Renal cortex interstitium (tissue), 15 donors: Measurements from ENCODE around the gene ABO. TPM values are rescaled to one million over a fixed set of nuclear protein-coding genes. Genes with fewer than 3 reads are reported as not detected.
"Not testable (repeated sequence)": the region's sequence is repeated elsewhere in the genome, so short reads cannot be mapped to it uniquely, and the experiment has no call there.

Experiments used
- DNase-seq, 11 donors: peaks; one replicate each; pipeline ENCODE4 v3.0.0-alpha.2; 2013; ENCODE audit warnings: low read depth in 9 of 11, low spot score in 4 of 11; ENCODE audit errors: extremely low read depth in 1 of 11
- long read RNA-seq, 16 experiments: transcript quantifications; one replicate each; lab custom pipeline, GENCODE V29; 2026
- polyA plus RNA-seq, 3 donors: library from polyadenylated mRNA; unstranded; fragments of 120-200 nt; gene quantifications; one replicate each; pipeline ENCODE4 v1.2.1, GENCODE V29; 2013; ENCODE audit not compliant: insufficient read length in 3 of 3

ABO gene
- 10 to 100 TPM; 10.3 to 27.8 (median 17.7) TPM for polyA plus RNA-seq
- long read RNA-seq, donor 1, full-length matches to known transcripts, result 1 of 1 reads
- long read RNA-seq, donor 1, partial matches to known transcripts, result 0 of 1 reads
- long read RNA-seq, donor 1, other reads (novel, unspliced or antisense), result 0 of 1 reads
- long read RNA-seq, donor 2, result 0 reads
- long read RNA-seq, donor 3, full-length matches to known transcripts, result 2 of 2 reads
- long read RNA-seq, donor 3, partial matches to known transcripts, result 0 of 2 reads
- long read RNA-seq, donor 3, other reads (novel, unspliced or antisense), result 0 of 2 reads
- long read RNA-seq, donor 4, full-length matches to known transcripts, result 3 of 3 reads
- long read RNA-seq, donor 4, partial matches to known transcripts, result 0 of 3 reads
- long read RNA-seq, donor 4, other reads (novel, unspliced or antisense), result 0 of 3 reads
- long read RNA-seq, donor 5, result 0 reads
- long read RNA-seq, donor 6, partial matches to known transcripts, result 0 of 1 reads
- long read RNA-seq, donor 6, other reads (novel, unspliced or antisense), result 0 of 1 reads
- long read RNA-seq, donor 7, partial matches to known transcripts, result 0 of 7 reads
- long read RNA-seq, donor 7, other reads (novel, unspliced or antisense), result 5 of 7 reads
- long read RNA-seq, donor 8, full-length matches to known transcripts, result 5 of 5 reads
- long read RNA-seq, donor 8, partial matches to known transcripts, result 0 of 5 reads
- long read RNA-seq, donor 8, other reads (novel, unspliced or antisense), result 0 of 5 reads
- long read RNA-seq, donor 9, full-length matches to known transcripts, result 3 of 3 reads
- long read RNA-seq, donor 9, partial matches to known transcripts, result 0 of 3 reads
- long read RNA-seq, donor 9, other reads (novel, unspliced or antisense), result 0 of 3 reads
- long read RNA-seq, donor 10, partial matches to known transcripts, result 0 of 1 reads
- long read RNA-seq, donor 10, other reads (novel, unspliced or antisense), result 0 of 1 reads
- long read RNA-seq, donor 11, result 0 reads
- long read RNA-seq, donor 12, result 0 reads
- long read RNA-seq, donor 13, result 0 reads
- long read RNA-seq, donor 14, full-length matches to known transcripts, result 2 of 2 reads
- long read RNA-seq, donor 14, partial matches to known transcripts, result 0 of 2 reads
- long read RNA-seq, donor 14, other reads (novel, unspliced or antisense), result 0 of 2 reads
- long read RNA-seq, donor 15, partial matches to known transcripts, result 1,219 of 1,237 reads
- long read RNA-seq, donor 15, other reads (novel, unspliced or antisense), result 18 of 1,237 reads
- long read RNA-seq, donor 16, partial matches to known transcripts, result 8,838 of 9,058 reads
- long read RNA-seq, donor 16, other reads (novel, unspliced or antisense), result 220 of 9,058 reads

DNA sequence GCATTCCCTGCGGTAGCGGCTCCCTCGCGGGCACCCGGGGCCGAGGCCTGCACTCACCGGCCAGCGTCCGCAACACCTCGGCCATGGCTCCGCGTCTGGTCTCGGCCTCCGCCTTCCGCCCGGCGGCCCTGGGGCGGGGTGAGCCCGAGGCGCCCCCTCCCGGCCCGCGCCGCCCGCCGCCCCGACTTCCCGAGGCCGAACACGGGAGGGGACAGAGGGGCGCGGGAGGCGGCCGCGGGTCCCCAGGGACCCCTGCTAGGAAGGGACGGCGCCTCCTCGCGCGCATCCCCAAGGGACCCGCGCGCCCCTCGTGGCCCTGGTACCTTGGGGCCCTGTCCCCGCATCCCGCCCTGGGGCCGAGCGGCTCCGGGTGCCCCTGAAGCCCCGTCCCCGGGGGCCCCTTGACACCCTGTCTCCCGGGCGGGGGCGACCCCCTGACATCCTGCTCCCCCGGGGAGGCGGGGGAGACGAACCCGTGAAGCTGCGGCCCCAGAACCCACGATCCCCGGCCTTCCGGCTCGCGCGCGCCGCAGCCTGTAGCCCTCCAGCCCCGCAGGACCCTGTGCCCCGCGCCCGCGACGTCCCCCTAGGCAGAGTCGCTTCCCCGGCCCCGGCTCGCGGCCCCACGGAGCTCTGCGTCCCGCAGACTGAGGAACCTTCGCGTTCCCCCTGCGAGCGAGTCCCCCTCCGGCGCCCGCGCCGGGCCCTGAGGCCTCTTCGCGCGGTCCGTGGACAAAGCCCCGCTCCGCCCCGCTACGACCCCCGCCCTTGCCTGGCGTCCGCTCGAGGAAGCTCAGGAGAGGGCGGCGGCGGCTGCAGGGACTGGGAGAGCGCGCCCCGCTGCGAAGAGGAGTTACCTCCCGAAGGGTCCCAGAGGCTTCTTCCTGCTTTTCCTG lies at the start of gene ABO:
Gene ABO, minus strand, starts transcription at position 97 of the 896 bp plus-strand sequence.
- DNase-seq, result no peak

DNA sequence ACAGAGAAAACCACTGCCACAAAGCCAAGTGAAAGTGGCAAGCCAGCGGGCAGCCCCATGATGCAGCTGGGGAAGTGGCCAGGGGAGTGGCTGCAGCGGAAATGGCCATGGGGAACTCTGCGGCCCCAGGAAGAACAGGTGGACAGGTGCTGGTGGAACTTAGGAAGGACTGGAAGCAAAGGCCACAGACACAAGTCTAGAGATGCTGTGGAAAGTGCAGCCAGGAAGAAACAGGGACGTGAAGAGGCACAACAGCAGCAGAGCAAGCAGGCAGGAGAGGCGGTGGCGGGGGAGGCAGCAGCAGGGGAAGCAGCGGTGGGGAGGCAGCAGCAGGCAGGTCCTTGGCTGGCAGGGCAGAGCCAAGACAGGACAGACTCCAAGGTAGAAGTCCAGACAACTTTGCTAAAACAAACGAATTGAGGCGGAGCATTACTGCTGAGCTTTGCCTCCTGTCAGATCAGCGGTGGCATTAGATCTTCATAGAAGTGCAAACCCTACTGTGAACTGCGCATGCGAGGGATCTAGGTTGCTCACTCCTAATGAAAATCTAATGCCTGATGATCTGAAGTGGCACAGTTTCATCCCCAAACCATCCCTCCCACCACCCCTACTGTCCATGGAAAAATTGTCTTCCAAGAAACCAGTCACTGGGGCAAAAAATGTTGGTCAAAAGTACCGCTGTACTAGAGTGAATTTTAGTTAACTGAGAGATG lies 49.1 kb upstream of the ABO start:
- DNase-seq, result no peak

DNA sequence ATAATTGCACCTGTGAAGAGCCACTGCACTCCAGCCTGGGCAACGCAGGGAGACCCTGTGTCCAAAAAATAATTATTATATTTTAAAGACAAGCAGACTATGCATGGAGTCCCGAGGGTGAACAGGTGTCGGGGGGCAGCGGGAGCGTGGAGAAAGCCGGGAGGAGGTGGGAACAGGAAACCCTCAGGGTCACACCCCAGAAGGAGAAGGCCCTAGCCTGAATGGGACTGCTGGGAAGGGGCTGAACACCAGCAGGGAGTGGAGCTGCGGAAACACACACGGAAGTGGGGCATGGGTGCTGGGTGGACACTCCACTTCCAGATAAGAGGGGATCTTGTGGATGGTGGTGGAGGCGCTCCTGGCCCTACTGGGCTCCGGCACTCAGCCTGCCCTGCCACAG lies 48.2 kb upstream of the ABO start:
- no peak for DNase-seq

DNA sequence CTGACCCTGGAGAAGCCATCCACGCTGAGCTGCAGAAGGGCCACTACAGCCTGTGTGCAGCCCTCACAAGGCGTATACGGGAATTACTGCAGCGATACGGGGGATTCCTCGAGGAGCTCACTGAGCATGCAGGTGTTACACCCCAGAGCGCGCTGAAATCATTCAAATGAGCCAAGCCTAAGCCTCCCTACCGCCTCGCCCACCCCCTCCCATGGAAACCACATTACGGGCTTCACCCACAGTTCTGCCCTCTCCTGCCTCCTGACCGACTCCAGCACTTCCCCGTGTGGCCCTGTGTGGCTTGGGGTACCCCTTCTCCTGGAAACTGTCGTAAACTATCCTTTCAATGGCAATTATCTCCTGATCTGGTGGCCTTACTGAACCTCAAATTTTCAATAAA lies 47.7 kb upstream of the ABO start:
- no peak for DNase-seq

DNA sequence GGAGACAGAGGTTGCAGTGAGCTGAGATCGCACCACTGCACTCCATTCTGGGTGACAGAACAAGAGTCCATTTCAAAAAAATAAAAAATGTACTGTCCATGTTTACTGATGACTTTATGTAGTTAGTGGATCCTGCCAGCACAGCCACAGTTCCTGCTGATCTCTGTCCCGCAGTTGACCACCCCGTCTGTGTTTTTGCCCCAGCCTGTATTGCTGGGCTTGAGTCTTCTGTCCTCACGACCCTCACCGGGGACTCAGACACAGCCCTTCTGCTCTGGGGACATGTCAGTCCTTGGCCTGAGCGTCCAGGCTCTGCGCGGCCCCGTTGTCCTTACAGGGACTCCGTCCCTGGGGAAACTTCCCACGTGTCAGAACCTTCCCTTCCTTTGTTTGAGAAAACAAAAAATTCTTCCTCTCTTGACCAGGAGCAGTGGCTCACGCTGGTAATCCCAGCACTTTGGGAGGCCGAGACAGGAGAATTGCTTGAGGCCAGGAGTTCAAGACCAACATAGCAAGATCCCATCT lies 46.5 kb upstream of the ABO start:
- no peak for DNase-seq

DNA sequence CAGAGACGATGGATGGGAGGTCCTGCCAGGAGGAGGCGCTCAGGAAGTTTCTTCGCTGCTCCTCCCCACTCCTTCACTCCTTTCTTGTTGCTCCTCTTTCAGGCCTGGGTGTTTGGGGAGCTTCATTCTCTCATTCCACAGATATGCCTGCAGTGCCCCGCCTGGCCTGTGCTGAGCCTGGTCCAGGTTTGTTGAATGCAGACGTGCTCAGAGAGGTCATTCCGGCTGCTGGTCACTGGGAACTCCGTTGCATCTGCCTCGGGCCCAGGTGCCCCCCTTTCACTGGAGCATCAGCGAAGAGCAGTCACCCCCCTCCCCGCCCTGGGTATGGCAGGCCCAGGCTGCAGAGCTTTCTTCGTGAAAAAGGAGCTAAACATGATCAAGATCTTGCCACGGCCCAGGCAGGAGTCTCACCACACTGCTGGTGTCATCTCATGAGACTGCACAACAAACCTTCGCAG lies 45.5 kb upstream of the ABO start:
- DNase-seq, result no peak

DNA sequence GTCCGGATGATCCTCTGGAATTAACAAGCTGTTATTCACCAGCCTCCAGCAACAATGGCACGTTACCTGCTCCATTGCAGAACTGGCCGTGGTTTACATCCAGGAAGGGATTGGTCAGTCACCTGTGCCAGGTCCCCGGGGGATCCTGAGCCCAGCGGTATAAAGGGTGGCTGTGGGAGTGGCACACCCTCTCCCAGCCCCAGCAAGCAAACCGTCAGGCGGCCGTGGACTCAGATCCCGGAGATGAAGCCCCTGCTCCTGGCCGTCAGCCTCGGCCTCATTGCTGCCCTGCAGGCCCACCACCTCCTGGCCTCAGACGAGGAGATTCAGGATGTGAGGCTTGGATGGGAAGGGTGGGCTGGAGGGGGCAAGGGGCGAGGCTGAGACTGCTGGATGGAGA lies 42.5 kb upstream of the ABO start:
- DNase-seq, result not testable (repeated sequence)

DNA sequence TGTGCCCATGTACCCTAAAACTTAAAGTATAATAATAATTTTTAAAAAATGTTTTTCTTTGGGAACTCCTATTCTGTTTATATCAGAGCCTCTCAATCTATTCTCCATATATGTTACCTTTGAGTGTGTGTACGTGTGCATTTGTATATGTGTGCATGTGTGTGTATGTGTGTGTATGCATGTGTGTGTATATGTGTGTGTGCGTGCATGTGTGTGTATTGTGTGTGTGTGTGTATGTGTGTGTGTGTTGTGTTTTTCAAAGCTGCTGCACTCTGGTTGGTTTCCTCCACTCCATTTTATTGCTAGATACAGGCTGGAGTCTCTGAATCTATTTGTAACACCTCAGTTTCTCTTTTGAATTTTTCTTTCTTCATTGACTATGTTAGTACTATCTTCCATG lies 41.0 kb upstream of the ABO start:
- no peak for DNase-seq

DNA sequence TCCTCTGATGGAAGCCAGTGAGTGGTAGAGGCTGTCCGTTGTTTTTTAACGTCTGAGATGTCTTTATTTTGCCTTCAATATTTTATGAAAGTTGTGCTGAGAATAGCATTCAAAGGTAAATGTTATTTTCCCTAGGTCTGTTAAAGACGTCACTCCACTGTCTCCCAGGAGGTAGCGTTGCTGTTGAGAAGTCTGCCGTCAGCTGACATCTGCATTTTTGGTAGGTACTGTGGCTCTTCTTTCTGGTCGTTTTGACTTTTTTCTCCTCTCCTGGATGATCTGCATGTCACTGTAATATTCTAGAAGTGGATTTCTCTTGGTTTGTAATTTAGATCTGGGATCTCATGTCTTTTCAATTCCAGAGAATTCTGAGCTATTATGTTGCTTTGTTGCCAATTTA lies 34.6 kb upstream of the ABO start:
- no peak for DNase-seq

DNA sequence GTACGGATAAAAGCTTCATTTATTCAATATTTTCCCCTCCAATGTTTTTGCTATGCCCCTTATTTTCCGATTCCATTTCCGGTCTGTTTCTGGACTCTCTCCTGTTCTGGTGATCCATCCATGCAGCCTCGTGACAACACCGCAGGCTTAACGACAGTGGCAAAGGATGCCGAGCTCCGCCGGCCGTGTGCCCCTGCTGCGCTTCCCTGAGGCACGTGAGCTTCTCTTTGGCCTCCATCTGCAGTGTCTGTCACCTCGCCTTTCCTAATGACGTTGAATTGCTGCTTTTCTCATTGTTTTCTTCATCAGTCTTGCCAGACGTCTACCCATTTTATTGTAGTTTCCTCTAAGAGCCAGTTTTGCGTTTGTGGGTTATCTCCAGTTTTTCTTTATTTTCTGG lies 32.3 kb upstream of the ABO start:
- DNase-seq, result no peak

DNA sequence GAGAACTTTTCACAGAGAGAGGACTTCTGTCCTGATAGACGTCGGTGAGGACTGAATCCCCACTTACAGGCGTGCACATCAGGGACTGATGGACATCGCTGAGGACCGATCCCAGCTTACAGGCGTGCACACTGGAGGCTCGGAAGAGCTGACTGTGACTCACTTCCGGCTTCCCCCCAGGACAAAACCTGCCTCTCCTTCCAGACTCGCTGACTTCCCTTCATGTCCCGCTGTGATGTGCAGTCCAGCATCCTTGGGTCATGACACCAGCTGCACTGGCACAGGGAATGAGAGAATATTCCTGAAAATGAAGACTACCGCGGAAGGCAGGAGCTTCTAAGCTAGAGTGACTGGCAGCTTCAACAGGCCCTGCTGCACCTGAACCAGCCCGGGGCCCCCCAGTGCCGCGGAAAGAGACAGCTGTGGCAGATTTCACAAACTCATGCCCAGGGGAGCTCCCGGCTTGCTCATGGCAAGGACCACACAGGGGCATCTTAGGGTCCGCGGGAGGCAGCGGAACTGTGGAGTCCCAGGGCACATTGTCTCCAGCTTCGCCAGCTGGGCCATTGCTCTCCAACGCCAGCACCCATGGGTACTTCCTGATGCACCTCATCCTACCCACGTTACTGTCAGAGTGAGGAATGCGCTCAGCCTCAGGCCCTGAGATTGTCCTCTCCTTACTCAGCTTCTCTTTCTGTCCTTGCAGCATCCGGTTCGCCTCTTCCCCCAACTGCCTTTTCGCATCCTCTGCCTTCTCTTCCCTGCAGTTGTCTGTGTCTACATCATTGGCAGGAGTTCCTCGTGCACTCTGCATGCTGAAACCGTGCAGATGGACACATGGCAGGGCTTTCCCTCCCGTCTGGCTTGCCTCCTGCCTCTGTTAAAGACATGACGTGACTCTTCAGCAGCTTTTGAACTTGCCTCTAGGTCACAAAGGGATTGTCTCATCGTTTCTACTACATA lies 31.5 kb upstream of the ABO start:
- DNase-seq, result no peak

DNA sequence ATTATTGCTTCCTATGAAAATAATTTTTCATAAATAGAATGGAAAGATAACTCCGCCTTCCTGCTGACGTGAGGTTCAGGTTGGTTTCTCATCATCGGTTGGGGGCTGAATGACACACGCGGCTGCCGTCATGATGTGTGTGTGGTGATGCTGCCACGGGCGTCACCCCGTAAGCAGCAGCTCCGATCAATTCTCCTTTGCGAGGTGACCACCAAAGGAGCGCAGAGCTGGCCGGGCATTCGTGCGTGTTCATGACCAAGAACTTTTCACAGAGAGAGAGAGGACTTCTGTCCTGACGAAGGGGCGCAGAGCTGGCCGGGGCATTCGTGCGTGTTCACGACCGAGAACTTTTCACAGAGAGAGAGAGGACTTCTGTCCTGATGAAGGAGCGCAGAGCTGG lies 30.7 kb upstream of the ABO start:
- no peak for DNase-seq

DNA sequence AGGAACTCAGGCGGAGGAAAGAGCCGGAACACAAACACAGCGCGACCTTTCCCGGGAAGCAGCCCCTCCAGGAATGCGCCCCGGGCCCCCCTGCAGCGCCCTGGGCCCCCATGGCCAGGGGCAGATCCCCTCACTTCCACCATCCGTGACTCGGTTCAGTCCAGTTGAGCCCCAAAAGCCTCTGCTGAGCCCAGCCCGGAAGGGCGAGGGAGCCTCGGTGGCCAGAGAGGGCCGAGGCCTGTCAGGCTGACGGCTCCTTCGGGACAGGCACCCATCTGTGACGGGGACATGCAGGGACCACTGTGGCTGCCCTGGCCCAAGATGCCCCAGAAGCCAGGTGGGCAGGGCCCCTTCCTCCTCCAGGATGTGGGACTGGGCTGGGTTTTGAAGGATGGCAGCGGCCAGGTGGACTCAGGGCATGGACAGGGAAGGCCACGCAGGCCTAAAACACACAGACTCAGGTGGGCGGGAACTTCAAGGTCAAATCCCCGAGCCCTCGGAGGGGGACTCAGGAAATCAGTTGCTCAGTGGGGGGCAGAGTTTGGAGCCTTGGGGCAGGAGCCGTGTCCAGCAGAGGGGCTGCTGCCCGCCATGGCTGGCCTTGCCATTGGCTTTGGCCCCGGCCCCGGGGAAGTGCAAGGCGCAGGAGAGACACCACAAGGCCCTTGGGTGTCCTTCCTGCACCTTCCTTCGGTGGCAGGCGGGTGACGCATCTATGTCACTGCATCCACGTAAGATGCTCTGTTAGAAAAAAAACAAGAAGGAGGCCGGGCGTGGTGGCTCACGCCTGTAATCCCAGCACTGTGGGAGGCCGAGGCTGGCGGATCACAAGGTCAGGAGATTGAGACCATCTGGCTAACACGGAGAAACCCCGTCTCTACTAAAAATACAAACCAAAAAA lies 29.7 kb upstream of the ABO start:
- DNase-seq, result no peak

DNA sequence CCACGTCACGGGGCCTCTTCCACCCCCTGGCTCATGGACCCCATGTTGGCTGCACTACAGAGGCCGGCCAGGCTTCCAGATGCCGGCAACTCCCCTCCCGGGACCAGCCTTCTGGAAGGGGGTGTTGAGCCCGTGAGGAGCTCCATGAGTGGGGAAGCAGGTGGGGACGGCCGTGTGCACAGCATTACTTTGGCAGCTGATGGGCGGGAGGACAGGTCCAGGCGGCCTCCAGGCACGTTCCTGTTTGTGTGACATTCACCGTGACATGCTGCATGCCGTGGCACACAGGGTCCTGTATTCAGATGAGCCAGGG lies 29.1 kb upstream of the ABO start:
- DNase-seq, result no peak

DNA sequence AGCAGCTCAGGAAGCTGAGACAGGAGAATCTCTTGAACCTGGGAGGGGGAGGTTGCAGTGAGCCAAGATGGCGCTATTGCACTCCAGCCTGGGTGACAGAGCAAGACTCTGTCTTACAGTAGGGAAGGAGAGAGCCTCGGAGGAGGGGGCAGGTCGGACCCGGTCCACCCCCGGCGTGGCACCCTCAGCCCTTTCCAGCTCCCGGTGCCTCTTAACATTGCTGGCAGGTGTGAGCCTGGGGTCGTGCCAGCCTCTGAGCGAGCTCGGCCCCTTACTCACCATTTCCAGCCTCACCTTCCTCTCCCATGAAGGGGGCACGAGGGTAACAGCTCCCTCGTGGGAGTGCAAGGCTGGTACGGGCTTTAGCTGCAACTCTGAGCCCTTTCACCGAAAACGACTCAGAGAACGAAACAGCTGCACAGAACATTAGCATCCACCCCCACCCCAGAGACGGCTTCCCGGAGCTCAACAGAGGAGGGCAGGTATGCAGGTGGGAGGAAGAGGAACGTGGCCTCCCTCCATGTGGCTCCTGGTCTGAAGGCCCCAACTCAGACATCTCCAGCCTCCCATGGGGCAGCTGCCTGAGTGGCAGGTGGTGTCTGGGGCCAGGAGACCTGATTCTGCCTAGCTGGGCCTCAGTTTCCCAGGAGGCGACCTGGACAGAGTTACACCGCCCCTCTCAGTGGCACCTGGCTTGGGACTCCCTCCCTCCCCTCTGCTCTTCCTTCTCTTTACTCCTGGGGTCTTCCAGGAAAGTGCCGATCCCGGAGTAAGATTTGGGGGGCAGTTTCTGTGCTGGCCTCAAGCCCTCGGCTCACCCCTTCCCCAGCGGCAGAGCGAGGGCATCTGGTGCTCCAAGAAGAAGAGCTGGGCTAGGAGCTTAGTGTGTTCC lies 28.5 kb upstream of the ABO start:
- DNase-seq, result no peak
